Prostate gland (tissue), 2 donors: ENCODE measurements around the gene MSH6. TPM values are rescaled to one million over a fixed set of nuclear protein-coding genes. Genes with fewer than 3 reads are reported as not detected.

Experiments used
- DNase-seq: peaks from one replicate; pipeline ENCODE4 v3.0.0-alpha.2; 2019; ENCODE audit warnings: low spot score
- H3K27ac ChIP-seq, 2 donors: fragments of 200-600 bp; sonication (generic); 2 replicates each; pipeline ENCODE4 v1.5.1; 2017 to 2019
- H3K27me3 ChIP-seq: fragments of 200-600 bp; sonication (generic); replicated peaks from 2 replicates; pipeline ENCODE4 v1.5.1; 2019; ENCODE audit not compliant: insufficient read depth
- H3K36me3 ChIP-seq, 2 donors: fragments of 200-600 bp; sonication (generic); 1 replicate in 1 of 2; 2 replicates in 1 of 2; pipeline versions ENCODE4 v1.5.1 to v1.8.1; 2017 to 2019
- H3K4me1 ChIP-seq: fragments of 200-600 bp; sonication (generic); replicated peaks from 2 replicates; pipeline ENCODE4 v1.5.1; 2019
- H3K4me3 ChIP-seq, 2 donors: fragments of 200-600 bp; sonication (generic); 2 replicates each; pipeline ENCODE4 v1.5.1; 2017 to 2019
- H3K9me3 ChIP-seq: fragments of 200-600 bp; sonication (generic); 2 replicates; pipeline ENCODE4 v1.5.1; 2017
- POLR2A ChIP-seq: fragments of 450-650 bp; IDR thresholded peaks from one replicate; pipeline ENCODE4 v1.6.1; 2016; ENCODE audit warnings: antibody characterized with exemption, mild to moderate bottlenecking
- POLR2AphosphoS5 ChIP-seq: sonication (generic); formaldehyde crosslinking; IDR thresholded peaks from one replicate; pipeline ENCODE4 v1.6.1; 2017; ENCODE audit warnings: antibody characterized with exemption
- WGBS: methylation state at CpG from one replicate; pipeline ENCODE4 v1.1.5; 2018; 5-methylcytosine and 5-hydroxymethylcytosine counted together
- intact Hi-C: fragments of 100-400 bp; cut with DNase I; formaldehyde crosslinking; loops from one replicate; pipeline ENCODE4 v1.14.2; 2022
- total RNA-seq, 2 donors: library from RNA; depleted of rRNA; stranded (reverse); fragments of >200 nt; gene quantifications; one replicate each; pipeline ENCODE4 v1.1.0, GENCODE V29; 2016
- TF ChIP-seq, protein P1 (sequence below), 4 experiments: fragments of 200-600 bp in 2 of 4; fragments of 450-650 bp in 2 of 4; sonication (generic) in 2 of 4; IDR thresholded peaks; 1 replicate in 3 of 4; 2 replicates in 1 of 4; pipeline ENCODE4 v1.5.1; 2016 to 2019; ENCODE audit warnings: antibody characterized with exemption in 4 of 4, mild to moderate bottlenecking in 2 of 4, moderate library complexity in 2 of 4

MSH6 gene
- total RNA-seq, 2 donors from 2014 or later: 51.6 to 71.7 TPM

DNA sequence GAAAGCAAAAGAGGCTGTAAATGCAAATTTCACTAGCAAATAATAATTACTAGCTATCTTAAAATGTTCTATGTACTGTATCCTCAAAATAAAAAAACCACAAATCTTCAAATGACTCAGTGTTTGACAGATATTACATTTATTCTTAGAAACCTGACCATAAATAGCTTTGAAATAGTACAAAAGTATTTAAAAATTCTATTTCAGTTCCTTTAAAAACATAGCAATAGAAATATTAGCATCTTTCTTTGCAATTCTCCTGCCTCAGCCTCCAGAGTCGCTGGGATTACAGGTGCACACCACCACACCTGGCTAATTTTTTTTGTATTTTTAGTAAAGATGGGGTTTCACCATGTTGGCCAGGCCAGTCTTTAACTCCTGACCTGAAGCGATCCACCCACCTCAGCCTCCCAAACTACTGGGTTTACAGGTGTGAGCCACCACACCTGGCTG lies 50.6 kb downstream of the MSH6 start:
- intact Hi-C loops: no loop called here
- no peak overlapping the region for H3K4me3 ChIP-seq
- no peaks in the 10 kb centered on the region for H3K9me3 ChIP-seq
- no peaks in the 10 kb centered on the region for H3K36me3 ChIP-seq
- H3K27ac ChIP-seq: no peak overlapping the region
- no peaks in the 10 kb centered on the region for H3K27me3 ChIP-seq
- H3K4me1 ChIP-seq: no peaks in the 10 kb centered on the region
- TF ChIP-seq POLR2AphosphoS5 (no peak), POLR2A (no peak)
- TF ChIP-seq, protein P1, sequence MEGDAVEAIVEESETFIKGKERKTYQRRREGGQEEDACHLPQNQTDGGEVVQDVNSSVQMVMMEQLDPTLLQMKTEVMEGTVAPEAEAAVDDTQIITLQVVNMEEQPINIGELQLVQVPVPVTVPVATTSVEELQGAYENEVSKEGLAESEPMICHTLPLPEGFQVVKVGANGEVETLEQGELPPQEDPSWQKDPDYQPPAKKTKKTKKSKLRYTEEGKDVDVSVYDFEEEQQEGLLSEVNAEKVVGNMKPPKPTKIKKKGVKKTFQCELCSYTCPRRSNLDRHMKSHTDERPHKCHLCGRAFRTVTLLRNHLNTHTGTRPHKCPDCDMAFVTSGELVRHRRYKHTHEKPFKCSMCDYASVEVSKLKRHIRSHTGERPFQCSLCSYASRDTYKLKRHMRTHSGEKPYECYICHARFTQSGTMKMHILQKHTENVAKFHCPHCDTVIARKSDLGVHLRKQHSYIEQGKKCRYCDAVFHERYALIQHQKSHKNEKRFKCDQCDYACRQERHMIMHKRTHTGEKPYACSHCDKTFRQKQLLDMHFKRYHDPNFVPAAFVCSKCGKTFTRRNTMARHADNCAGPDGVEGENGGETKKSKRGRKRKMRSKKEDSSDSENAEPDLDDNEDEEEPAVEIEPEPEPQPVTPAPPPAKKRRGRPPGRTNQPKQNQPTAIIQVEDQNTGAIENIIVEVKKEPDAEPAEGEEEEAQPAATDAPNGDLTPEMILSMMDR (IDR thresholded peaks at IDR 0.05): no peak
- DNase-seq: no peak
- WGBS: 91% methylated on average over 2 of the region's 2 CpGs

DNA sequence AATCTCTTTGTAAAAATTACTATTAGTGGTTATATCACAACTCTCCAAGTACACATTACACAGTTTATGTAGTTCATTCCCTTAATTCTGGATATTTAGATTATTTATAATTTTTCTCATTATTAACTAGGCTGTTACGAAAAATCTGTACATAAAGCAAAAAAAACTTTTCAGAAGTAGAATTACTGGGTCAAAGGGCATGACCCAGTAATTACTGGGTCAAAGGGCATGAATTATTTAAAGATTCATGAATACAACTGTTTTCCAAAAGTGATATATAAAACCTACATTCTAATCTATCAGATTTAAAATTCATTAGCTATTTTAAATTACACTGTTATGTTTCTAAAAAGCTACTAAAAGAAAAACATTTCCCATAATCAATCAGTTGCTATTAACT lies 55.3 kb downstream of the MSH6 start:
- H3K9me3 ChIP-seq: no peaks in the 10 kb centered on the region
- DNase-seq: no peak
- no peaks in the 10 kb centered on the region for H3K27me3 ChIP-seq
- H3K4me3 ChIP-seq: no peak overlapping the region
- H3K36me3 ChIP-seq: no peaks in the 10 kb centered on the region
- H3K27ac ChIP-seq: no peak overlapping the region
- intact Hi-C loops: no loop called here
- WGBS: 94% methylated on average over 1 of the region's 1 CpG
- TF ChIP-seq POLR2A: no peak
- TF ChIP-seq, protein P1 (IDR thresholded peaks at IDR 0.05): no peak
- no peak for TF ChIP-seq POLR2AphosphoS5
- H3K4me1 ChIP-seq: no peaks in the 10 kb centered on the region

DNA sequence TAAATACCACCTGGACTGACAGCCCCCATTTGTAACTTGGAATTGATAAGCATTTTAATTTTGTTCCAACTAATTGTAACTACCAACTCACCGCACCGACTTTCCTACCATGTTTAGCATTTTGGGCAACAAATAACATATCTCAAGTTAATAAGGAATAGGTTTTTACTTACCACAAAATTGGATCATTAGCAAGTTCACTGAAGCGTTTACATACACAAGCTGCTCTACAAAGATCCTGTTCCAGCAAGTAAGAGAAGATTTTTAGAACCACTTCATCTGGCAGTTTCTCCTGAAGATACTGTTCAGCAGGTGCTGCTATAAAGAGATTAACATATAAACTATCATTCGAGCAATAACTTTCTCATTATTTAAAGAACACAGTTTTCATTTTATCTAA lies 55.7 kb downstream of the MSH6 start:
- TF ChIP-seq, protein P1 (IDR thresholded peaks at IDR 0.05): no peak
- TF ChIP-seq POLR2A (no peak), POLR2AphosphoS5 (no peak)
- WGBS: 58% methylated on average over 4 of the region's 4 CpGs
- H3K36me3 ChIP-seq: no peaks in the 10 kb centered on the region
- DNase-seq: no peak
- H3K27me3 ChIP-seq: no peaks in the 10 kb centered on the region
- H3K9me3 ChIP-seq: no peaks in the 10 kb centered on the region
- H3K27ac ChIP-seq: no peak overlapping the region
- H3K4me1 ChIP-seq: no peaks in the 10 kb centered on the region
- intact Hi-C loops: no loop called here
- H3K4me3 ChIP-seq: no peak overlapping the region

GRCh38 chr2:47842846-47843245 lies 59.9 kb downstream of the MSH6 start:
- Histone ChIP-seq H3K4me3 (no peak overlapping the region), H3K9me3 (no peaks in the 10 kb centered on the region), H3K4me1 (no peaks in the 10 kb centered on the region), H3K27ac (no peak overlapping the region), H3K36me3 (no peaks in the 10 kb centered on the region), H3K27me3 (no peaks in the 10 kb centered on the region)
- WGBS: 70% methylated on average over 3 of the region's 3 CpGs
- intact Hi-C loops: no loop called here
- TF ChIP-seq POLR2A (no peak), POLR2AphosphoS5 (no peak)
- TF ChIP-seq, protein P1 (IDR thresholded peaks at IDR 0.05): no peak
- DNase-seq: no peak

DNA sequence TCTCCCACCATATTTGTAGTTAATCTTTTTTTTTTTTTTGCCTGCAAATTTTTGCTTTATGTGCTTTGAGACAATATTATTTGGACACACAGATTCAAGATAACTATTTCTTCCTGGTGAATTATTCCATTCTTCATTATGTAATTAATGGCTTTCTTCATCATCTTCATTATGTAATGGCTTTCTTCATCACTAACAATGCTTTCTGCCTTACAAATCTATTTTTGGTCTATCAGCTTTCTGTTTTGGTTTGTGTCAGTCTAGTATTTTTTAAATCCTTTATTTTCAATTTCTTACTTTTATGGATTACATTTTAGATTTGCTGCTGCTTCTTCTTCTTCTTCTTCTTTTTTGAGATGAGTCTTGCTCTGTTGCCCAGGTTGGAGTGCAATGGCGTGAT lies 60.5 kb downstream of the MSH6 start:
- H3K4me1 ChIP-seq: no peaks in the 10 kb centered on the region
- intact Hi-C loops: no loop called here
- no peaks in the 10 kb centered on the region for H3K27me3 ChIP-seq
- H3K9me3 ChIP-seq: no peaks in the 10 kb centered on the region
- no peak for TF ChIP-seq POLR2AphosphoS5
- no peak for TF ChIP-seq POLR2A
- TF ChIP-seq, protein P1 (IDR thresholded peaks at IDR 0.05): no peak
- no peaks in the 10 kb centered on the region for H3K36me3 ChIP-seq
- H3K4me3 ChIP-seq: no peak overlapping the region
- WGBS: 95% methylated on average over 1 of the region's 1 CpG
- DNase-seq: no peak
- no peak overlapping the region for H3K27ac ChIP-seq
